Measurements from ENCODE around the gene LEFTY2.

DNA sequence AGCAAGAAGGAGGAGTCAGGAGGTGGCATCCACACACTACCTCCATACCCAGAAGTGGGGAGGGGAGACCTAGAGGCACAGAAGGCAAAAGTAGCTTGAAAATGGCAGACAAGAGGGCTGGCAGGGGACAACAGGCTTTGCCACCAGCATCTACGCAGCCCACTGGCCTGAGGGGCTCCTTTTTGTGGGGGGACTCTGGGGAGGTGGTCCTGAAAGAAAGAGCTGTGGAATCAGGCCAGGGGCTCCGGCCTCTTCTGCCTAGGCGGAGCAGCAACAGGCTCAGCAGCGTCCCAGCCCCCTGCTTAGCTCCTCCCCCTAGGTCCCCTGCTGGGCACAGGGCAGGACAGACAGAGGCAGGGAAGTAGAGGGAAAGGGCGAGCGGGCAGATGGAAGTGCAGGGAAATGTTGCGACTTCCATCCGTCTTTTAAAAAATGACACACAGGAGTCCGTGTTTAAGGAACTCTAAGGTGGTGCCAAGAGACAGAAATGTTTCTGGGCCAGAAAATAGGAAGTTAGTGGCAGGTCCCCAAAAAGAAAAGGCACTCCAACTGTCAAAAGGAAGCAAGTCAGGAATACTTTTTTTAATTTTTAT lies 10.0 kb upstream of the LEFTY2 start:
- TF ChIP-seq ZNF239 (tag by site-specific recombination; IDR thresholded peaks at IDR 0.05) (no peak), ZNF10 (tag by site-specific recombination; IDR thresholded peaks at IDR 0.05) (no peak), MYNN (tag by site-specific recombination; IDR thresholded peaks at IDR 0.05; ENCODE audit: borderline replicate concordance) (no peak), ZNF23 (tag by site-specific recombination; IDR thresholded peaks at IDR 0.05; ENCODE audit: borderline replicate concordance) (no peak), ZNF704 (tag by site-specific recombination; IDR thresholded peaks at IDR 0.05) (no peak), ZNF398 (tag by site-specific recombination; IDR thresholded peaks at IDR 0.05) (no peak), ZNF140 (tag by site-specific recombination; IDR thresholded peaks at IDR 0.05) (no peak), ZNF184 (tag by site-specific recombination; IDR thresholded peaks at IDR 0.05) (no peak), EGR2 (tag by site-specific recombination; IDR thresholded peaks at IDR 0.05; ENCODE audit: low read depth) (no peak), ZNF596 (tag by site-specific recombination; IDR thresholded peaks at IDR 0.05) (no peak), ZBTB21 (tag by site-specific recombination; IDR thresholded peaks at IDR 0.05) (no peak)
- TF ChIP-seq, protein P1, sequence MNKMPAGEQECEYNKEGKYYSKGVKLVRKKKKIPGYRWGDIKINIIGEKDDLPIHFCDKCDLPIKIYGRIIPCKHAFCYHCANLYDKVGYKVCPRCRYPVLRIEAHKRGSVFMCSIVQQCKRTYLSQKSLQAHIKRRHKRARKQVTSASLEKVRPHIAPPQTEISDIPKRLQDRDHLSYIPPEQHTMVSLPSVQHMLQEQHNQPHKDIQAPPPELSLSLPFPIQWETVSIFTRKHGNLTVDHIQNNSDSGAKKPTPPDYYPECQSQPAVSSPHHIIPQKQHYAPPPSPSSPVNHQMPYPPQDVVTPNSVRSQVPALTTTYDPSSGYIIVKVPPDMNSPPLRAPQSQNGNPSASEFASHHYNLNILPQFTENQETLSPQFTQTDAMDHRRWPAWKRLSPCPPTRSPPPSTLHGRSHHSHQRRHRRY (tag by site-specific recombination; IDR thresholded peaks at IDR 0.05): no peak
- TF ChIP-seq, protein P2, sequence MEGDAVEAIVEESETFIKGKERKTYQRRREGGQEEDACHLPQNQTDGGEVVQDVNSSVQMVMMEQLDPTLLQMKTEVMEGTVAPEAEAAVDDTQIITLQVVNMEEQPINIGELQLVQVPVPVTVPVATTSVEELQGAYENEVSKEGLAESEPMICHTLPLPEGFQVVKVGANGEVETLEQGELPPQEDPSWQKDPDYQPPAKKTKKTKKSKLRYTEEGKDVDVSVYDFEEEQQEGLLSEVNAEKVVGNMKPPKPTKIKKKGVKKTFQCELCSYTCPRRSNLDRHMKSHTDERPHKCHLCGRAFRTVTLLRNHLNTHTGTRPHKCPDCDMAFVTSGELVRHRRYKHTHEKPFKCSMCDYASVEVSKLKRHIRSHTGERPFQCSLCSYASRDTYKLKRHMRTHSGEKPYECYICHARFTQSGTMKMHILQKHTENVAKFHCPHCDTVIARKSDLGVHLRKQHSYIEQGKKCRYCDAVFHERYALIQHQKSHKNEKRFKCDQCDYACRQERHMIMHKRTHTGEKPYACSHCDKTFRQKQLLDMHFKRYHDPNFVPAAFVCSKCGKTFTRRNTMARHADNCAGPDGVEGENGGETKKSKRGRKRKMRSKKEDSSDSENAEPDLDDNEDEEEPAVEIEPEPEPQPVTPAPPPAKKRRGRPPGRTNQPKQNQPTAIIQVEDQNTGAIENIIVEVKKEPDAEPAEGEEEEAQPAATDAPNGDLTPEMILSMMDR (tag by site-specific recombination; IDR thresholded peaks at IDR 0.05): no peak
- TF ChIP-seq, protein P3, sequence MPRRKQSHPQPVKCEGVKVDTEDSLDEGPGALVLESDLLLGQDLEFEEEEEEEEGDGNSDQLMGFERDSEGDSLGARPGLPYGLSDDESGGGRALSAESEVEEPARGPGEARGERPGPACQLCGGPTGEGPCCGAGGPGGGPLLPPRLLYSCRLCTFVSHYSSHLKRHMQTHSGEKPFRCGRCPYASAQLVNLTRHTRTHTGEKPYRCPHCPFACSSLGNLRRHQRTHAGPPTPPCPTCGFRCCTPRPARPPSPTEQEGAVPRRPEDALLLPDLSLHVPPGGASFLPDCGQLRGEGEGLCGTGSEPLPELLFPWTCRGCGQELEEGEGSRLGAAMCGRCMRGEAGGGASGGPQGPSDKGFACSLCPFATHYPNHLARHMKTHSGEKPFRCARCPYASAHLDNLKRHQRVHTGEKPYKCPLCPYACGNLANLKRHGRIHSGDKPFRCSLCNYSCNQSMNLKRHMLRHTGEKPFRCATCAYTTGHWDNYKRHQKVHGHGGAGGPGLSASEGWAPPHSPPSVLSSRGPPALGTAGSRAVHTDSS (tag by site-specific recombination; IDR thresholded peaks at IDR 0.05): no peak

Data from HEK293 (cell line).